A549 treated with RU486 at 1 μM for 4 hours (cell line): ENCODE results near the gene WNT2. TPM values are rescaled to one million over a fixed set of nuclear protein-coding genes. Genes with fewer than 3 reads are reported as not detected.

Experiments
- total RNA-seq: library from RNA; stranded (reverse); fragments of 200-300 nt; extraction: Qiagen RNA extraction; gene quantifications from 5 replicates; pipeline ENCODE4 v1.2.3, GENCODE V29; 2022; ENCODE audit warnings: low read depth

WNT2 gene
- total RNA-seq = 0.06 to 0.16 TPM in 2 of 5 replicates, not detected in the others

DNA sequence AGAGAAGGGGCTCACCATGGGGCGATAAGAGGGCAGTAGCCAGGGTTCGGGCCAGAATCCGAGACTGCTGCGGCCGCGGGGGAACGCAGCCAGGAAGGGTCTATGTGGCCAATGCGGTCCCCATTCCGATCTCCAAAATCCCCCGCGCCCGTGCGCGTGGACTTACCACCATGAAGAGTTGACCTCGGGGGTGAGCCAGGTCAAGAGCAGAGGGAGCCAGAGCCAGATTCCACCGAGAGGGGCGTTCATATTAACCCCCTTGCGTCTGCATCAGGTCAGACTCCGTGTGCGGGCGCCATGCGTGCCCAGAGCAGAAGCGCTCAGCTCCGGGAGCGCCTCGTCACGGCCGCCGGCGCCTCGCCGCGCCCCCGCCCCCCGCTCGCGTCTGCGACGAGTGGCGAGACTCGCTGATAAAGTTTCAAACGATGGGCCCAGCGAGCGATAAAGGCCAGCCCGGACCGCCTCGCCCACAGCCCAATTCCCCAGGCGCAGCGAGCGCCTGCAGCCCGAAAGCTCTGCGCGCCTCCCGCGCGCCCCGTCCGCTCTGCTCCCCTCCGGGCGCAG, at the start of gene WNT2:
TSS of gene WNT2 (minus strand) at position 318 of the 564 bp plus-strand sequence. CDS start at position 249, 69 bp downstream.

Other genes with a start within 250 kb of the WNT2 start
- not detected in 5 replicates for gene ASZ1, start 104.4 kb upstream of the WNT2 start, total RNA-seq
- gene CFTR, start 157.0 kb upstream of the WNT2 start, total RNA-seq = 0.06 to 0.24 TPM in 2 of 5 replicates, not detected in the others